ENCODE data around the gene CLK2. TPM values are rescaled to one million over a fixed set of nuclear protein-coding genes. Genes with fewer than 3 reads are reported as not detected.
A peak's percentile ranks its signal among the peaks of the same experiment; 100 is the strongest.

The CLK2 gene
- total and polyA plus RNA-seq, 2 of the 13 experiments (the other 11 are each of a cell fraction or from before 2014, with no cell fraction given) = 20.1 to 73.5 TPM

GRCh38 chr1:155300024-155300423 lies 26.7 kb upstream of the CLK2 start:
- H3K9ac ChIP-seq (ENCODE audit: insufficient read depth, low read depth, low read length) = peak overlapping the region; percentile 77
- 78% methylated on average over 6 of the region's 8 CpGs for WGBS (ENCODE audit: low lambda C conversion rate)
- H3K36me3 ChIP-seq (replicated peaks in 1 of 2; ENCODE audit: control insufficient read depth in 1 of 2, insufficient read depth in 2 of 2, low read length in 2 of 2) = no peaks in the 10 kb centered on the region; a peak in 2 of 5 replicates
- no peak for DNase-seq (ENCODE audit: low spot score)
- intact Hi-C loops (cut with micrococcal nuclease; ENCODE audit: unreplicated experiment) = loop anchor here (10.0 kb wide), 1 partner anchor 95 kb away; the partner anchor contains the start of genes MTX1 and THBS3
- BruUV-seq (replicated peaks) = no TSS peak
- in situ Hi-C loops (cut with HindIII; ENCODE audit: extremely low pct_ligation_motif_present, low pct_unique_long_range_greater_than_20kb) = loop anchor here (10.0 kb wide), 1 partner anchor 45 kb away; the partner anchor contains the start of gene ENTREP3
- H3K27me3 ChIP-seq (ENCODE audit: control insufficient read depth in 1 of 2, insufficient read depth in 2 of 2, low read length in 2 of 2) = no peaks in the 10 kb centered on the region; a peak in 1 of 5 replicates
- TF ChIP-seq MEIS2 (CRISPR knock-in tag; IDR thresholded peaks at IDR 0.05) = peak; percentile 43; the same call in 1 of the 2 replicates
- 0 out of 2 replicates have a peak, but pooled peaks have one; percentile 4 for TF ChIP-seq ZNF598 (CRISPR knock-in tag; IDR thresholded peaks at IDR 0.05; ENCODE audit: borderline replicate concordance)
- 0 out of 2 replicates have a peak, but pooled peaks have one; percentile 39 for TF ChIP-seq ZNF513 (CRISPR knock-in tag; conservative IDR thresholded peaks at IDR 0.05)
- TF ChIP-seq PTBP1 (IDR thresholded peaks at IDR 0.05; ENCODE audit: low read depth, low read length, poor library complexity, severe bottlenecking) = no peak
- H3K27ac ChIP-seq (ENCODE audit: extremely low read length, insufficient read depth, low read length) = peak overlapping the region; percentile 95
- H3K4me3 ChIP-seq (replicated peaks in 1 of 3; ENCODE audit: insufficient read depth in 1 of 3, low read depth in 2 of 3, low read length in 3 of 3) = peak overlapping the region in 2 of 3 experiments; percentile 44 to 69; a peak in 4 of 6 replicates
- H3K9me3 ChIP-seq (ENCODE audit: low read length) = no peaks in the 10 kb centered on the region
- ATAC-seq = no peak
- no peak overlapping the region for H2AFZ ChIP-seq (ENCODE audit: low read length)
- POLR2A ChIA-PET = interaction anchor here (0.7 to 2.9 kb wide), 4 partner anchors 8 to 27 kb away, joined by 3 to 17 read pairs (median 10); partner anchors contain the start of gene CLK2
- peaks cover 67% of the 10 kb centered on the region for H3K4me1 ChIP-seq (ENCODE audit: insufficient read depth, low read length)
- no peak for FAIRE-seq
- CTCF ChIA-PET (ENCODE audit: low intra/inter-chr PET ratio, low total read pairs) = no interaction called here
- peak overlapping the region; percentile 89 for H3K4me2 ChIP-seq (ENCODE audit: low read depth, low read length)
- H4K20me1 ChIP-seq (ENCODE audit: insufficient read depth, low read length) = no peaks in the 10 kb centered on the region
- H3K79me2 ChIP-seq (ENCODE audit: insufficient read depth, low read length) = peaks cover 6% of the 10 kb centered on the region

GRCh38 chr1:155297384-155297783 lies 24.1 kb upstream of the CLK2 start:
- POLR2A ChIA-PET = interaction anchor here (1.0 kb wide), 1 partner anchor 9 kb away, joined by 3 read pairs; no protein-coding TSS in a partner anchor
- CTCF ChIA-PET (ENCODE audit: low intra/inter-chr PET ratio, low total read pairs) = no interaction called here
- TF ChIP-seq FOXP4 (CRISPR knock-in tag; IDR thresholded peaks at IDR 0.05) (no peak), TERF1 (CRISPR knock-in tag; IDR thresholded peaks at IDR 0.05) (no peak), ZNF629 (CRISPR knock-in tag; conservative IDR thresholded peaks at IDR 0.05) (no peak), MIXL1 (CRISPR knock-in tag; IDR thresholded peaks at IDR 0.05) (no peak), ZNF234 (CRISPR knock-in tag; conservative IDR thresholded peaks at IDR 0.05) (no peak), ZNF670 (CRISPR knock-in tag; IDR thresholded peaks at IDR 0.05; ENCODE audit: borderline replicate concordance) (no peak), KDM5A (IDR thresholded peaks at IDR 0.05; ENCODE audit: borderline replicate concordance, low read length) (no peak), ZBTB21 (CRISPR knock-in tag; IDR thresholded peaks at IDR 0.05) (no peak), ZNF337 (CRISPR knock-in tag; IDR thresholded peaks at IDR 0.05; ENCODE audit: borderline replicate concordance, low read depth) (no peak), ZNF557 (CRISPR knock-in tag; IDR thresholded peaks at IDR 0.05) (no peak)

More at GRCh38 chr1:155297384-155297783, 24.1 kb upstream of the CLK2 start:
- 98% methylated on average over 7 of the region's 7 CpGs for WGBS (ENCODE audit: low lambda C conversion rate)
- H4K20me1 ChIP-seq (ENCODE audit: insufficient read depth, low read length) = no peaks in the 10 kb centered on the region
- in situ Hi-C loops (cut with HindIII; ENCODE audit: extremely low pct_ligation_motif_present, low pct_unique_long_range_greater_than_20kb) = no loop called here
- H3K4me1 ChIP-seq (ENCODE audit: insufficient read depth, low read length) = peaks cover 47% of the 10 kb centered on the region
- no peak overlapping the region for H2AFZ ChIP-seq (ENCODE audit: low read length)
- FAIRE-seq (no peak), DNase-seq (ENCODE audit: low spot score) (no peak), ATAC-seq (no peak)
- intact Hi-C loops (cut with micrococcal nuclease; ENCODE audit: unreplicated experiment) = no loop called here
- peaks cover 3% of the 10 kb centered on the region for H3K79me2 ChIP-seq (ENCODE audit: insufficient read depth, low read length)
- H3K4me3 ChIP-seq (replicated peaks in 1 of 3; ENCODE audit: insufficient read depth in 1 of 3, low read depth in 2 of 3, low read length in 3 of 3) = no peak overlapping the region
- no TSS peak for BruUV-seq (replicated peaks)
- H3K9ac ChIP-seq (ENCODE audit: insufficient read depth, low read depth, low read length) = no peak overlapping the region
- H3K36me3 ChIP-seq (replicated peaks in 1 of 2; ENCODE audit: control insufficient read depth in 1 of 2, insufficient read depth in 2 of 2, low read length in 2 of 2) = peaks cover 0 to 8% of the 10 kb centered on the region in 2 experiments; a peak in 3 of 5 replicates
- H3K9me3 ChIP-seq (ENCODE audit: low read length) = no peaks in the 10 kb centered on the region
- no peaks in the 10 kb centered on the region for H3K27me3 ChIP-seq (ENCODE audit: control insufficient read depth in 1 of 2, insufficient read depth in 2 of 2, low read length in 2 of 2)
- no peak overlapping the region for H3K27ac ChIP-seq (ENCODE audit: extremely low read length, insufficient read depth, low read length)
- no peak overlapping the region; the same call in 1 of the 2 replicates for H3K4me2 ChIP-seq (ENCODE audit: low read depth, low read length)

Measured in HepG2 (cell line).